Adipocyte (in vitro differentiated cells): Measurements from ENCODE around the gene KIF18A.

Experiments used
- DNase-seq: peaks from one replicate; pipeline ENCODE4 v3.0.0-alpha.2; 2015; ENCODE audit warnings: low read depth
- H3K27me3 ChIP-seq: replicated peaks from 2 replicates; pipeline ENCODE4 v1.7.0; 2013; ENCODE audit warnings: mild to moderate bottlenecking, low read length, moderate library complexity; ENCODE audit not compliant: control insufficient read depth, insufficient read depth
- H3K36me3 ChIP-seq: 2 replicates; pipeline ENCODE4 v1.7.0; 2013; ENCODE audit warnings: low read length, mild to moderate bottlenecking, moderate library complexity; ENCODE audit not compliant: control insufficient read depth, insufficient read depth, severe bottlenecking
- H3K4me1 ChIP-seq: 2 replicates; pipeline ENCODE4 v1.7.0; 2013; ENCODE audit warnings: mild to moderate bottlenecking, low read length, moderate library complexity; ENCODE audit not compliant: control insufficient read depth, insufficient read depth
- H3K4me3 ChIP-seq: 2 replicates; pipeline ENCODE4 v1.7.0; 2013; ENCODE audit warnings: mild to moderate bottlenecking, low read length, moderate library complexity
- H3K9ac ChIP-seq: 2 replicates; pipeline ENCODE4 v1.7.0; 2013; ENCODE audit warnings: mild to moderate bottlenecking, low read length, moderate library complexity
- H3K9me3 ChIP-seq: 2 replicates; pipeline ENCODE4 v1.7.0; 2013; ENCODE audit warnings: mild to moderate bottlenecking, low read length, moderate library complexity; ENCODE audit not compliant: control insufficient read depth

The KIF18A gene

DNA sequence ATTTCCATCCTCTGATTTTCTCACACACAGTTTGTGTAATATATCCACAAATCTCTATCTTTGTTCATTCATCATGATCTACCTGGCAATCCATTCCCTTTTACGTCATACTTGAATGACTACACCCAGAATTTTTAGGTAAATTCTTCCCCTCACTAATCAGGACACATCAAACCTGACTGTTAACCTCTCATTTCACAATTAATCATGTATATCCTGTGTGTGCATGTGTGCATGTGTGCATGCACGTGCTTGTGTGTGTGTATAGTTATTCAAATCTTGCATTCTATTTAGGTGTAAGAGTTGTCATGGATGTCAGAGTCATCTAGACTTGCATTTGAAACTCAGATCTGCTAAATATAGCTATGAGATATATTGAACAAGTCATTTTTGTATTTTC lies 130.4 kb downstream of the KIF18A start:
- Histone ChIP-seq H3K4me1 (peaks cover 34% of the 10 kb centered on the region), H3K4me3 (no peak overlapping the region), H3K9ac (no peak overlapping the region), H3K27me3 (no peaks in the 10 kb centered on the region), H3K36me3 (no peaks in the 10 kb centered on the region), H3K9me3 (no peaks in the 10 kb centered on the region)
- DNase-seq, result no peak

DNA sequence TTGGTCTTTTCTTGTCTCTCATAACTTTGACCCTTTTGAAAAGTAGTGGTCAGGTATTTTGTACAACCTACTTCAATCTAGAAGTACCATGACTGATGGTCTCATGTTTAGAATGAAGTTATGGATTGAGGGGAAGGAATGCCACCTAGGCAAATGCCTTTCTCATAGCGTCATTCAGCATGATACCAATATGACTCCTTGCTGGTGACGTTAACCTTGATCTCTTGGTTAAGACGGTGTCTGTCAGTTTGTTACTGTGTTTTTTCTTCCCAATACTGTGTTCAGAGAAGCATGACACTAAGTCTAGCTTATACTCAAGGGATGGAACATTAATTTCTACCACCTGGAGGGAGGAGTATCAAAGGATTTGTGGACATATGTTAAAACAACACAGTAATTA lies 130.9 kb downstream of the KIF18A start:
- H3K9ac ChIP-seq, result no peak overlapping the region
- DNase-seq, result no peak
- H3K36me3 ChIP-seq, result no peaks in the 10 kb centered on the region
- no peak overlapping the region for H3K4me3 ChIP-seq
- H3K4me1 ChIP-seq, result peaks cover 34% of the 10 kb centered on the region
- H3K27me3 ChIP-seq, result no peaks in the 10 kb centered on the region
- H3K9me3 ChIP-seq, result no peaks in the 10 kb centered on the region

DNA sequence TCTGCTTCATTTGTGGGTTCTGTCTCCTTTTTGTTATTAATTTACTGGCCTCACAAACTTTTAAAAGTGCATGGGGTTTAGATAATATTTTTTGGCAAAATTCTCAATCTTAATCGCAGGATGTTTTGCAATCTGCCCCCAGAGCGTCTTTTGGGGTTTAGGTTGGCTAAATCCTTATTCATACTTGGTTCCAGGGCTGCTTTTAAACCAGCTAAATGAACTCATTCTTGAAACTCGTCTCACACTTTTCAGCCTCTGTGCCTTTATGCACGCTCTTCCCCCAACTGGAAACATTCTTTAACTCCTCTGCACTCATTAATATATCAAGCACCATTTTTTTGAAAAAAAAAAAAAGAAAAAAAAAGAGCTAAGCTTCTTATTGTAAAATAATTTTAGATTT lies 131.7 kb downstream of the KIF18A start:
- peak; percentile 5 for DNase-seq
- H3K9me3 ChIP-seq, result no peaks in the 10 kb centered on the region

DNA sequence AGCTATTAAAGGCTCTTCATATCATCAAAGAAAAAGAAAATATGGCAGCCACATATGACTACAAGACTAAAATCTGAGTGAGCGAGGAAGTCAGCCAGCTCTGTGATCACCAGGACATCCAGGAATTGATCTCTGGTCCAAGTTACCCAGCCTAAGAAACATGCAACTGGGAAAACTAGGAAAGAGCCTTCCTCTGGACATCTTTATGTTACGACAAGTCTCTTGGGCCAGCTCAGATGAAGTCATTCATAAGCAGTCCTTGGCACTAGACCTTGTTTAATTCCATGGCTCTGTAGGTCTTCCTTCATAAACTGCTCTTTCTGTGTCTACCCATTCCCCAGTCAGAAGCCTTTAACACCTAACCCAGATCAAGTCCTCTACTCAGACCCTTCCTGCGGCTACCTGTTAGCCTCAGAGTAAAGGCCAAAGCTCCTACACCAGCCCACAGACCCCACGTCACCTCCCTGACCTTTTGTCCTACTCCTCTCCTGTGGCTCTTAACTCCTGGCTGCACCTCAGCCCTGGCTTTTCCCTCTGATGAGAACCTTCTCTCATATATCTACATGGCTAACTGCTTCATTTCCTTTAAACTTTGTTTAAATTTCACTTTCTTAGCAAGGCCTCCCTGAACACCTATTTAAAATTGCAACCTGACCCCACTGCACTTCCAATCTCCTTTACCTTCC lies 134.0 kb downstream of the KIF18A start:
- Histone ChIP-seq H3K36me3 (no peaks in the 10 kb centered on the region), H3K9me3 (no peaks in the 10 kb centered on the region)

More for the DNA sequence above, 131.7 kb downstream of the KIF18A start:
- H3K4me3 ChIP-seq, result no peak overlapping the region
- H3K9ac ChIP-seq, result no peak overlapping the region
- H3K27me3 ChIP-seq, result no peaks in the 10 kb centered on the region
- peaks cover 32% of the 10 kb centered on the region for H3K4me1 ChIP-seq
- H3K36me3 ChIP-seq, result no peaks in the 10 kb centered on the region

DNA sequence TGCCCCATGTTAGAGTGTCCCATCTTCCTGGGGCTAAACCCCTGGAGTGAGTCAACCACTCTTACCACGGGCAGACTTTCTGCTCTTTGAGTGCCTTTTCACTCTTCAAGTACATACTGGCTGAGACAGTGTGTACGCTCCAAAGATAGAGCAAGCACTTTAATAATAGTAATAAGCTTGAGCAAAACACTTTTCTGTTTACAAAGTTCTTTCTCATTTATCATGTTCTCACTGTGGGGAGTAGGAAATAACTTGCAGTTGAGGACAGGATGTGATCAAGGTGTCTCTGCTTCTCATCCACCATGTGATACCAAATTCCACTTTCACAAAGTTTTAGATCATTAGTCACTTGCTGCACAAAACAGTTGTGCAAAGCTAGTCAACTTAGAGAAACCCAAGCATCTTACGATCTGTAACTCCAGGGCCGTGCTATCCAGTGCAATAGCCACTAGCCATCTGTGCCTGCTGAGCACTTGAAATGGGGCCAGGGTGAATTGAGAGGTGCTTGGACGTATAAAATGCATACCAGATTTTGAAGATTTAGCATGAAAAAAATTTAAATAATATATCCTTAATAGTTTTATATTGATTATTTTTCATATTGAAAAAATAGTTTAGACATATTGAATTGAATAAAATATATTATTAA lies 135.3 kb downstream of the KIF18A start:
- Histone ChIP-seq H3K9ac (no peak overlapping the region), H3K9me3 (no peaks in the 10 kb centered on the region), H3K27me3 (no peaks in the 10 kb centered on the region), H3K36me3 (no peaks in the 10 kb centered on the region), H3K4me3 (no peak overlapping the region), H3K4me1 (peaks cover 32% of the 10 kb centered on the region)
- no peak for DNase-seq

More for the DNA sequence above, 134.0 kb downstream of the KIF18A start:
- no peak for DNase-seq
- Histone ChIP-seq H3K4me3 (no peak overlapping the region), H3K4me1 (peaks cover 32% of the 10 kb centered on the region), H3K27me3 (no peaks in the 10 kb centered on the region), H3K9ac (no peak overlapping the region)

DNA sequence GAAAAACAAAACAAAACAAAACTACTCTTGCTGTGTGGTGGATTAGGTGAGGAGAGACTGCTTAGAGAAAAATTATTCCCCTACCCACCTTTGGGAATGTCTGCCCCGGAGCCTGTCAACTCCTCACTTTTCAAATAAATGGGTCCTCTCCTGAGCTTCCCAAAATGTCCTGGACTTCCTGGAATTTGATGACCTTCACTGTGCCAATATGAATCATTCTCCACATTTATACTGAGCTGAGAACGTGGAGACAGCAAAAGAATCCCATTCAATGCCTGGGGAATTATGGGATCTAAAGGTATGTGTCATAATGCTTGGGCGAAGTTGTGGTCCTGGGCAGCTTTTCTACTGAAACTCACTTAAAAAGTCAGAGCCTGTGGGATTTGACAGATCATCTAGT lies 136.8 kb downstream of the KIF18A start:
- Histone ChIP-seq H3K27me3 (no peaks in the 10 kb centered on the region), H3K9me3 (no peaks in the 10 kb centered on the region), H3K36me3 (no peaks in the 10 kb centered on the region), H3K9ac (no peak overlapping the region), H3K4me3 (no peak overlapping the region), H3K4me1 (peaks cover 23% of the 10 kb centered on the region)
- DNase-seq, result no peak
